SU-DHL-6 (cell line): ENCODE data around the gene CD6.

ENCODE experiments used
- H2AFZ ChIP-seq: fragments of 200-600 bp; sonication (generic); 2 replicates; pipeline ENCODE4 v1.6.1; 2014; ENCODE audit warnings: low read depth, mild to moderate bottlenecking, moderate library complexity, mixed read lengths, antibody characterized with exemption, low read length; ENCODE audit not compliant: severe bottlenecking
- H3F3A ChIP-seq: fragments of 200-600 bp; shearing (Covaris generic); 2 replicates; pipeline ENCODE4 v1.6.0; 2016; ENCODE audit warnings: antibody characterized with exemption, mild to moderate bottlenecking; ENCODE audit not compliant: insufficient read depth
- H3K27ac ChIP-seq: fragments of 200-600 bp; sonication (generic); 2 replicates; pipeline ENCODE4 v1.5.1; 2016; ENCODE audit warnings: low read depth, mild to moderate bottlenecking, low read length, moderate library complexity, mixed read lengths
- H3K27me3 ChIP-seq: fragments of 200-600 bp; sonication (generic), shearing (Covaris generic); 2 replicates; pipeline ENCODE4 v1.6.0; 2014; ENCODE audit warnings: mild to moderate bottlenecking, low read length
- H3K36me3 ChIP-seq: fragments of 200-600 bp; sonication (generic); 2 replicates; pipeline ENCODE4 v1.6.1; 2014; ENCODE audit warnings: mild to moderate bottlenecking, low read length, mixed read lengths
- H3K4me2 ChIP-seq: fragments of 300-600, 200-600 bp; shearing (Covaris generic), sonication (generic); 2 replicates; pipeline ENCODE4 v1.6.0; 2014; ENCODE audit warnings: low read length, low read depth, mild to moderate bottlenecking; ENCODE audit not compliant: poor library complexity, severe bottlenecking
- H3K4me3 ChIP-seq: fragments of 200-600 bp; sonication (generic); 2 replicates; pipeline ENCODE4 v1.5.1; 2014; ENCODE audit warnings: antibody characterized with exemption, low read length, mild to moderate bottlenecking, mixed read lengths; ENCODE audit not compliant: insufficient read depth, poor library complexity, severe bottlenecking
- H3K79me2 ChIP-seq: fragments of 200-600 bp; sonication (generic); 2 replicates; pipeline ENCODE4 v1.6.1; 2014; ENCODE audit warnings: mild to moderate bottlenecking, low read length, moderate library complexity; ENCODE audit not compliant: insufficient read depth
- H3K9ac ChIP-seq: fragments of 200-600 bp; sonication (generic); 2 replicates; pipeline ENCODE4 v1.7.0; 2014; ENCODE audit warnings: mild to moderate bottlenecking, low read length
- H3K9me2 ChIP-seq: fragments of 200-600 bp; sonication (generic); replicated peaks from 2 replicates; pipeline ENCODE4 v1.6.1; 2014; ENCODE audit warnings: low read length; ENCODE audit not compliant: insufficient read depth
- H3K9me3 ChIP-seq: fragments of 200-600 bp; sonication (generic); 2 replicates; pipeline ENCODE4 v1.6.1; 2014; ENCODE audit warnings: low read length, mixed read lengths; ENCODE audit not compliant: insufficient read depth
- H4K20me1 ChIP-seq: fragments of 200-600 bp; sonication (generic); 2 replicates; pipeline ENCODE4 v1.6.1; 2014; ENCODE audit warnings: low read depth, mild to moderate bottlenecking, antibody characterized with exemption, low read length, moderate library complexity, mixed read lengths
- CTCF ChIP-seq: fragments of 200-600 bp; sonication (generic); IDR thresholded peaks from one replicate; pipeline ENCODE4 v1.5.1; 2017; ENCODE audit warnings: antibody characterized with exemption, mild to moderate bottlenecking, low read length, moderate library complexity; ENCODE audit not compliant: insufficient read depth, poor library complexity, severe bottlenecking
- EZH2phosphoT487 ChIP-seq: fragments of 200-600 bp; sonication (generic), shearing (Covaris generic); conservative IDR thresholded peaks from 2 replicates; pipeline ENCODE4 v1.6.1; 2018; ENCODE audit warnings: mild to moderate bottlenecking, antibody characterized with exemption, low read length, moderate library complexity, mixed read lengths

Gene CD6

DNA sequence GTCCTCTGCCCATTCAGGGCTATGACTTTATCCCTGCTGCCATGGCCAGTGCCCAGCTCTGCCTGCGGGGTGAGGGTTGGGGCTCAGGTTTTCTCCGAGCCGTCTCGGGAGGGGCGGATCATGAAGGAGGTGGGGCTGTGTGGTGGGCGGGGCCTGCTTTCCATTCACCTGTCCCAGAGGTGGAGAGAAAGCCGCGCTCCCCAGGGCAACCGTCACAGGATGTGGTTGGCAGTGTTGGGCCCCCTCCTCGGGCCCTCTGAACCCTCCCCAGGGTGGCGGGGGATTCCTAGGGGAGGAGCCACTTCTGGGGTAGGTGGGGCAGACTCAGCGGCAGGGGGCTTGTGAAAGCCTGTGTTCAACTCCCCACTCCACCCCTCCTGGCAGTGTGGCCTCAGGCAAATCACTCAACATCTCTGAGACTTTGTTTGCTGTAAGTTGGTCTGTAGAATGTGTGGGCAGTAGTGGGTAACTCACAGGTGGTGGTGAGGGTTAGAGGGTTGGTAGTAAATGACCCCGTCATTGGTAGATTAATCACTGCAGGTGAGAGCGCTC, 50.3 kb downstream of the CD6 start:
- no peak overlapping the region for H3K4me3 ChIP-seq
- no peak overlapping the region for H3K27ac ChIP-seq
- H2AFZ ChIP-seq, result no peak overlapping the region
- no peaks in the 10 kb centered on the region for H3K79me2 ChIP-seq
- H3K36me3 ChIP-seq, result no peaks in the 10 kb centered on the region
- no peak overlapping the region for H3K4me2 ChIP-seq
- no peaks in the 10 kb centered on the region for H4K20me1 ChIP-seq
- no peak for TF ChIP-seq EZH2phosphoT487
- H3F3A ChIP-seq, result no peaks in the 10 kb centered on the region
- no peaks in the 10 kb centered on the region for H3K9me2 ChIP-seq
- H3K27me3 ChIP-seq, result no peaks in the 10 kb centered on the region
- no peak overlapping the region for H3K9ac ChIP-seq
- H3K9me3 ChIP-seq, result no peaks in the 10 kb centered on the region

- Histone ChIP-seq H4K20me1 (no peaks in the 10 kb centered on the region), H3K79me2 (no peaks in the 10 kb centered on the region), H3K27ac (no peak overlapping the region), H3F3A (no peaks in the 10 kb centered on the region), H3K9ac (no peak overlapping the region), H3K36me3 (no peaks in the 10 kb centered on the region), H3K4me2 (no peak overlapping the region), H3K9me2 (no peaks in the 10 kb centered on the region), H3K4me3 (no peak overlapping the region), H2AFZ (no peak overlapping the region), H3K9me3 (no peaks in the 10 kb centered on the region), H3K27me3 (no peaks in the 10 kb centered on the region)
- no peak for TF ChIP-seq EZH2phosphoT487
- TF ChIP-seq CTCF, result no peak
These were observed 51.0 kb downstream of the CD6 start for GRCh38 chr11:61022311-61023085.

DNA sequence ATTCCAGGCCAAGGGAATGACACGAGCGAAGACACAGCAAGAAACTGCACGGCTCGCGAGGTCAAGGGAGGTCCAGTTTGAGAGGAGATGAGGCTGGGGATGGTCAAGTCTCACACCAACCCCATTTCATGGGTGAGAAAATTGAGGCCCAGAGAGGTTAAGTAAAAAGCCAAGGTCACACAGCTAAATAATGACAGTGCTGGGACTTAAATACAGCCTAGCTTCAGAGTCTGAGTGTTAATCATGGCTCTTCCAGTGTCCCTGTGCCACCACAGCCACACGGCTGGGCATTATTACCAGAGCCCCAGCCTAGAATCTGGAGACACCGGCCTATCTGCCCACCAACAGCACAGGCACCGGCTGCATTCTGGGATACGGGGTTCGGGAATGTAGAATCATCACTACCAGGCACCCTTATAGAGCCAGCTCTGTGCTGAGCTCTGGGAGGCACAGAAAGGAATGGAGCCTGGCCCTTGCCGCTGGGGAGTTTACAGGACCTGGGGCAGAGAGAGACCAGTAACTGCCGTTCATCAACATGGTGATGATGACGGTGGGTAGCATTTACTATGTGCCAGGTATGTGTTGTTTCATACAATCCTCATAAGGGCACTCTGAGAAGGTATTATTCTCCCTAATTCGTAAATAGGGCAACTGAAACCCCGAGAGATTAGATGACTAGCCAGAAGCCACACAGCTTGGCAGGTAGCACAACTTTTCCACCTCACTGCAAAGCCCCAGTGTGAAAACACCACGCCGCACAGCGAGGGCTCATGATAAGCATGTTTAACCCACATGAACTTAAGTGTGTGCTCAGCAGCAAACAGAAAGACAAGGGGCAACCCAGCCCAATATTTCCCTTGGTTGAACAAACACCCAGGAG, 51.8 kb downstream of the CD6 start:
- Histone ChIP-seq H2AFZ (no peak overlapping the region), H3K36me3 (no peaks in the 10 kb centered on the region), H3K27ac (no peak overlapping the region), H3K4me3 (no peak overlapping the region), H3K9ac (no peak overlapping the region), H3K9me2 (no peaks in the 10 kb centered on the region), H3K4me2 (no peak overlapping the region), H3K27me3 (no peaks in the 10 kb centered on the region), H4K20me1 (no peaks in the 10 kb centered on the region), H3K9me3 (no peaks in the 10 kb centered on the region), H3K79me2 (no peaks in the 10 kb centered on the region), H3F3A (no peaks in the 10 kb centered on the region)
- TF ChIP-seq CTCF (no peak), EZH2phosphoT487 (no peak)

DNA sequence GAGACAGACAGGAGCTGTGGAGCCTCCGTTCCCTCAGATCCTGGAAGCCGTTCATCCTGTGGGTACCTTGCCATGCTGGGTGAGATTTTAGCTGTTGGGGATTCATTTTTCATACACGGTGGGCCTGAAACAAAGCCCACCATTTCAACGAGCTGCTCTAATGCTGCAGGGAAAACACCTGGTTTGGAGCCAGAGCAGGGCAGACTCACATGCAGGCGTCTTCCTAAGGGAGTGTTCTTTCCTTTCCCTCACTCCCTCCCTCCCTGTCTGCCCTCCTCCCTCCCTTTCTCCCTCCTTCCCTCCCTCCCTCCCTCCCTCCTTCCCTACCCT, 52.5 kb downstream of the CD6 start:
- Histone ChIP-seq H2AFZ (no peak overlapping the region), H3K9me2 (no peaks in the 10 kb centered on the region), H3K36me3 (no peaks in the 10 kb centered on the region), H3K27me3 (no peaks in the 10 kb centered on the region), H3K9me3 (no peaks in the 10 kb centered on the region), H3K79me2 (no peaks in the 10 kb centered on the region), H3F3A (no peaks in the 10 kb centered on the region), H3K27ac (no peak overlapping the region), H3K4me3 (no peak overlapping the region), H3K4me2 (no peak overlapping the region), H3K9ac (no peak overlapping the region), H4K20me1 (no peaks in the 10 kb centered on the region)
- TF ChIP-seq CTCF, result no peak
- TF ChIP-seq EZH2phosphoT487, result no peak
